Prostate gland (tissue), 2 donors: ENCODE measurements around the gene NANOS1.

Experiments used
- POLR2A ChIP-seq: fragments of 450-650 bp; IDR thresholded peaks from one replicate; pipeline ENCODE4 v1.6.1; 2016; ENCODE audit warnings: antibody characterized with exemption, mild to moderate bottlenecking
- TF ChIP-seq, protein P1 (sequence below), 4 experiments: fragments of 200-600 bp in 2 of 4; fragments of 450-650 bp in 2 of 4; sonication (generic) in 2 of 4; IDR thresholded peaks; 1 replicate in 3 of 4; 2 replicates in 1 of 4; pipeline ENCODE4 v1.5.1; 2016 to 2019; ENCODE audit warnings: antibody characterized with exemption in 4 of 4, mild to moderate bottlenecking in 2 of 4, moderate library complexity in 2 of 4

DNA sequence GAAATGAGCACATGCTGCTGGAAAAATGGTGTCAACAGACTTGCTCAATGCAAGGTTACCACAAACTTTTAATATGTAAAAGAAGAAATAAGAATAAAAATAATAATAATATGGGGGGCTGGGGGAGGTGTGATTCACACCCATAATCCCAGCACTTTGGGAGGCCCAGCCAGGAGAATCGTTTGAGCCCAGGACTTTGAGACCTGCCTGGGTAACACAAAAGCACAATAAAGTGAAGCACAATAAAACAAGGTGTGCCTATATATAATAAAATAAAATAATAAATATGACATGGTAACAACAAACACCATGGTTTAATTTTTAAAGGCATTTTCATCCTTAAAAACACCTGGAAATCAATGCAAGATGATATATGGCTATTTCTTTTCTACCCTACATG, 26.0 kb downstream of the NANOS1 start:
- TF ChIP-seq, protein P1, sequence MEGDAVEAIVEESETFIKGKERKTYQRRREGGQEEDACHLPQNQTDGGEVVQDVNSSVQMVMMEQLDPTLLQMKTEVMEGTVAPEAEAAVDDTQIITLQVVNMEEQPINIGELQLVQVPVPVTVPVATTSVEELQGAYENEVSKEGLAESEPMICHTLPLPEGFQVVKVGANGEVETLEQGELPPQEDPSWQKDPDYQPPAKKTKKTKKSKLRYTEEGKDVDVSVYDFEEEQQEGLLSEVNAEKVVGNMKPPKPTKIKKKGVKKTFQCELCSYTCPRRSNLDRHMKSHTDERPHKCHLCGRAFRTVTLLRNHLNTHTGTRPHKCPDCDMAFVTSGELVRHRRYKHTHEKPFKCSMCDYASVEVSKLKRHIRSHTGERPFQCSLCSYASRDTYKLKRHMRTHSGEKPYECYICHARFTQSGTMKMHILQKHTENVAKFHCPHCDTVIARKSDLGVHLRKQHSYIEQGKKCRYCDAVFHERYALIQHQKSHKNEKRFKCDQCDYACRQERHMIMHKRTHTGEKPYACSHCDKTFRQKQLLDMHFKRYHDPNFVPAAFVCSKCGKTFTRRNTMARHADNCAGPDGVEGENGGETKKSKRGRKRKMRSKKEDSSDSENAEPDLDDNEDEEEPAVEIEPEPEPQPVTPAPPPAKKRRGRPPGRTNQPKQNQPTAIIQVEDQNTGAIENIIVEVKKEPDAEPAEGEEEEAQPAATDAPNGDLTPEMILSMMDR (IDR thresholded peaks at IDR 0.05) = no peak
- no peak for TF ChIP-seq POLR2A
